CD4-positive, alpha-beta T cell treated with Interleukin-2 at 100 ng/mL for 4 hours (primary cell): ENCODE results near the gene IGFBP2.
"Not testable (repeated sequence)": the region's sequence is repeated elsewhere in the genome, so short reads cannot be mapped to it uniquely, and the experiment has no call there.

ENCODE experiments used
- DNase-seq: peaks from one replicate; pipeline ENCODE4 v3.0.0-alpha.2; 2020; ENCODE audit warnings: low spot score

The IGFBP2 gene

GRCh38 chr2:216632952-216633615 is at the start of gene IGFBP2:
Gene IGFBP2, plus strand, starts transcription at chr2:216633420. Its CDS starts 104 bp downstream, at chr2:216633524.
- DNase-seq: no peak

DNA sequence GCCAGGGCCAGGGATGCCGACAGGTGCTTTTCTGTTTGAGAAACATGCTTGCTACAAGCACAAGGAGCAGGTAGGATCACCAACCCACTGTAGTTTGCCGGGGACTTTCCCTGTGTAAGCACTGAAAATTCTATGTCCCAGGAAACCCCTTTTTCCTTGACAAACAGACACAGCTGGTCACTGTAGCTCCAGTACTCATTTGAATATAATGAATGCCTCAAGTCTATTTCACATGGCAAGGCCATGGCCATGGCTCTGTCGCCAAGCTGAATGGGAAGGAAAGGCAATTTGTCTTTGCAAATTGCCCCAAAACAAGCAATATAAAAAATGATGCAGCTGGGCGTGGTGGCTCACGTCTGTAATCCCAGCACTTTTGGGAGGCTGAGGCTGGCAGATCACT is 49.6 kb upstream of the IGFBP2 start:
- no peak for DNase-seq

DNA sequence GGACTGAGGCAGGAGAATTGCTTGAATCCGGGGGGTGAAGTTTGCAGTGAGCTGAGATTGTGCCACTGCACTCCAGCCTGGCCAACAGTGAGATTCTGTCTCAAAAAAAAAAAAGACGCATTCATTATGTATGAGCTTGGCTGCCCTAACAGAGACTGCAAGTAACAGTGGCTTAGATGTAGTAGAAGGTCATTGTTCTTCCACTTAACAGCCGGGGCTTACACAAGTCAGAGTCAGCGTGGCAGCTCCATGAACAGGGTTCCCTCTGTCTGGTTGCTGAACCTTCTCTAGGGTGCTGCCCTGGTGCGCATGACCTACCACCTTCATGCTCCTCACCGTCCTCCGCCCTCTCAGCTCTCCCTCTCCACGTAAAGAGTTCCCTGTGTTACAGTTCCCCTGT is 49.1 kb upstream of the IGFBP2 start:
- DNase-seq: no peak

- DNase-seq: no peak
Observed at GRCh38 chr2:216585441-216585840, 47.8 kb upstream of the IGFBP2 start.

DNA sequence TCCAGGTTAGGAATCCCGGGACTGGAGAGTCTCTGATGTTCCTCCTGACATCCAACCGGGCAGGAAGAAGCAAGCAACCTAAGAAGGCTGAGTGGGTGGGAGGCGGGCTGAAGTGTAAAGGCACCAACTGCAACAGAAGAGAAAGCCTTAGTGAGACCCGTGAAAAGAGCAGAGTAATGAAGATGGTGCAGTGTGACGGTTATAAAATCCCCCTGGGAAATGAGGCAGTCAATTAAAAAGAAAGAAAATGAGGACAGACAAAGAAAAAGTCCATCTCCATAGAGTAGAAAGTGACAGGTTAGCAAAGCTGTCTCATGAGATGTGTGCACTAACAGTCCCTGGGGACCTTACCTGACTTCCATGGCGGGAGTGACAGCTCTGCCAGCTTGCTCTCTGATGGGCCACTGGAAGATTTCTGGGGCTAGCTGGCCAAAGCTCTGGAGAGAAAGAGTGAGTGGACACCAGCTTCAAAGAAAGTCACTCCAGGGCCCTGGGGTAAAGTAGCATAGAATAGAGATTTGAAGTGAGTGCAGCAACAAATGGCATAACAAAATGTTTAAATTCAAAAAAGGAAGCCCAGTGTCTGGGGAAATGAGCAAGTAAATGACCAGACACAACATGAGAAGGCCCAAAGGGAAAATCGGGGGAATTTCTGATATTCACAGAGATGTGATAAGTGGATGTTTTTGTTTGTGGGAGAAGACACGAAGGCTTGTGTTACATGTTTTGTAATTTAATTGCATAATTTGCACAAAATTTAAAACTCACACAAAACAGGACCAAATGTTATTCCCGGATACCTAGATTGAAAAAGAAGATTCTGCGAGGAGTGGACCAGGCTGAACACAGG is 44.1 kb upstream of the IGFBP2 start:
- DNase-seq: no peak

DNA sequence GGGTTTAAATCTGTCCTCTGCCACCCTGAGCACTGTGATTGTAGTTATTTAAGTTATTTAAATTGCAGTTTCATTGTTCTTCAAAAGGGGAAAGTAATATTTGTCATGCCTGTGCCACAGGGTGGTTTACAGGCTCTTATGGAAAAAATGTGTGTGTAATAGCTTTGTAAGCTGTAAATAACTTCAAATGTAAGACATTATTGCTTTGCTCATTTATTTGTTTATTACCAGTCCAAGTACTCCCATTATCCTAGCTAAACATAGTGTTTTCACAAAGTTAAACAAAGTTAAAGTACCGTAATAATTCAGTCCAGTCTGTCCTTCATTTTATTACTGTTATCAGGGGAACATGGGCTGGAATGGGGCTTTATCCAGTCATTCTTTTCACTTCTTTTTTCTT is 43.4 kb upstream of the IGFBP2 start:
- DNase-seq: no peak

DNA sequence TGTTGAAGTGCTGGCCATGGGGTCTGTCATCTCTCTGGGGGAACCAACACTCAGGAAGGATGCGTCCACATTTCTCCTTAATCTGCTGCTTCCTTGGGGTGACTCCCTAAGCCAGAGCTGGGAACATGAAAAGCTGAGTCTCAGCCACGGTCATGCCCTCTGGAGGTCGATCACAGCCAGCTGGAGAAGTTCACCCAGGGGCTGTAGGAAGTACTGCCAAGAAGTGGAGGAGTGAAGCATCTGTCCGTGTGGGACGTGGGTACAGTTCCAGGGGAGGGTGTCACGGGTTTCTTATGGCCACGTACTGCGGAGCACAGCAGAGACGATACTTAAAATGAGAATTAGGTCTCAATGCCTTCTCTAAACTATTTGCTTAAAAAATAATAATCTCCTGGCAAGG is 42.4 kb upstream of the IGFBP2 start:
- no peak for DNase-seq

DNA sequence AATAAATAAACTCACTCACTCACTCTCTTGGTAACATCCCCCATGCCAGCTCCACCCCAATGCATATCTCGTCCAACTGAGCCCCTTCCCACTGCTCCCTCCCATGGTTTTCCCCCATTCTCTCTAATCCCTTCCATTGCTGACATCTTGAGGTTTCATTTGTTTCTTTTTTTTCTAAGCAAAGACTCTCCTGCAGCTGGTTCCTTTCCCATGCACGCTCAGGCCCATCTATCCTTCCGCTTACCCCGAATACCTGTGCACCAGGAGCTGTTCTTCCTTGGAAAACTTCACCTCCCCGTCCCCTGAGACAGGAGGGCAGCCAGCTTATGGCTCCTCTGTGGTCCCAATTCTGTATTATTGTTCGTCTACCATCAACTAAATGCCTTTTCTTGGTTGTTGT is 41.7 kb upstream of the IGFBP2 start:
- no peak for DNase-seq

DNA sequence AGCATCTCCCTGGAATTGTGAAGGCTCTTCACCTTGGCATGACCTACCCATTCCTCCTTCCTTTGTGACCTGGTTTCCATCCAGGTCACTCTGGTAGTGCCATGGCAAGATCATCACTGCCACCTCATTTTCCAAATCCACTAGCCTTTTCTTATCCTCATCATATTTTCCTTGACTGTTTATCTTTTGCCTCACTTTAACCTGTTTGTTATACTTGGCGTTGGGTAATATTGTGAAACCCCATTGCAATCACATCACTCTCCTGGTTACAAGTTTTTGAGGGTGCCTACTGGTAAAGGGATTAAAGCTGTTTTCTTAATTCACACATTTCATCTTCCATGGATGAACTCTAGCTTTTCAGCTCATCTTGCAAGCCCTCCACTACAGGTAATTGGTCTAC is 39.1 kb upstream of the IGFBP2 start:
- no peak for DNase-seq

GRCh38 chr2:216596236-216596979 is 36.8 kb upstream of the IGFBP2 start:
- no peak for DNase-seq

DNA sequence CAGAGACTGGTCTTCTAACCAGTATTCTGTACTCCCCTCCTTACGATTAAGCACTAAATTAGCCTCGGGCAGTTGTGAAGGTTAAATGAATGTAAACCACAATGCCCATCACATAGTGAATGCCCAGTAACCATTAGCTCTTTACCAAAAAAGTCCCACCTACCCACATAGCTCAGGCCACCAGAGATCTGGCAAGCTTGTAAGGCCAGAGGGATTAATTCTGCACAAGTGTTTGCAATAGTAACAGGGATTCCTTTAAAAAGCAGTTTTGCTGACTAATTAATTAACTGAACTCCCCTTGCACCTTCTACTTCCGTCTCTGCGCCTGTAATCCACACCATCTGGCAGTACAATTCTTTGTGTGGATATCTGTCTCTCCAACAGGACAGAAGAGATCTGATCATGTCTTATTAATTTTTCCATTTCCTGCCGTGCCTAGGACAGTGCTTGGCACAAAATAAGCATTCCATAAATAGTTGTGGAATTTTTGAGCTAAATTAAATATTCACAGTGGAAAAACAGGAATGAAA is 36.2 kb upstream of the IGFBP2 start:
- DNase-seq: no peak

GRCh38 chr2:216597825-216598224 is 35.4 kb upstream of the IGFBP2 start:
- not testable (repeated sequence) for DNase-seq

DNA sequence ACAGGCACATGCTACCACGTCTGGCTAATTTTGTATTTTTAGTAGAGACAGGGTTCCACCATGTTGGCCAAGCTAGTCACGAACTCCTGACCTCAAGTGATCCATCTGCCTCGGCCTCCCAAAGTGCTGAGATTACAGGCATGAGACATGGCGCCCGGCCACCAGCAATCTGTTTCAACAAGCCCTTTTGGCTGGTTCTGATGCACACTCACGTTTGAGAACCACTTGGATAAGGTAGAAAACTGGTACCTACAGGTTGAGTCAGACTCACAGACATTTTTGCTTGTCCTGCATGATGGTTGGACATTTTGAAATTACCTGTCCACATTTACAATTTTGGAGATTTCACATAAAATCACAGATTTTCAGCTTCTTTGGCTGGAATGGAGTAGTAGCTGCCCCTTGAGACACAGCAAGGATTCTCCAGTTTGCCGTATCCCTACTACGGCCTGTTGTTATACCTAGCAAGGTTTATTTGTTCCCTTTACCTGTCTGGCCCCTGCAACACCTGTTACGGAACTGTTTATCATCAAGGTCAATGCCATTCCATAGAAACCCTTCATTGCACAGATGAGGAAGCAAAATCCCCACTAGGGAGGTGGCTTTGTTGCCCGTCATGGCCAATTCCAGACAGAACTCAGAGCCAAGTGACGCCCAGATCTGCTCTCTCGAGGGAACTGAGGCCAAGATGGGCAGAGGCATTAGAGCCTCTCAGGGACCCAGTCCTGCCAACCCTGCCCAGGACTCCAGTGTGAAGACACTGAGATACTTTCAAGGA is 31.4 kb upstream of the IGFBP2 start:
- no peak for DNase-seq

GRCh38 chr2:216603010-216603883 is 30.0 kb upstream of the IGFBP2 start:
- DNase-seq: no peak

GRCh38 chr2:216603884-216604245 is 29.4 kb upstream of the IGFBP2 start:
- no peak for DNase-seq

DNA sequence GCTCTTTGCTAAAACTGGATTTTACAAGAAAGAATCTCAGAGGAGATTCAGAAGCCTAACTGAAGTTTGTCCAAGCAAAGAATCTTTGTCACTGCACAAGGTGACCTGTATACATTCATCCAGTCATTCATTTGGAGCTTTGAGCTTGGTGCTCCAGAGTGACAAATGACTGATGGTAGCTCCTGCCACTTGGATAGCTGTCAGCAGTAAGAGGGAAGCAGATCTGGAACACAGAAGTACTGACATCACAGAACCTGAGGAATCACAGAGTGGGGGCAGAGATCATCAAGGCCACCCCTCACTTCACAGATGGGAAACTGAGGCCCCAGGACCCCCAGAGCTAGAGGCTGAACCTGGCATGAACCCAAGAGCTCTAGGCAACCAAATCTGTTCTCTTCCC is 28.8 kb upstream of the IGFBP2 start:
- no peak for DNase-seq

GRCh38 chr2:216606551-216607276 is 26.5 kb upstream of the IGFBP2 start:
- DNase-seq: no peak

- DNase-seq: no peak
Observed at GRCh38 chr2:216607277-216607560, 26.0 kb upstream of the IGFBP2 start.

GRCh38 chr2:216608525-216608924 is 24.7 kb upstream of the IGFBP2 start:
- DNase-seq: no peak

GRCh38 chr2:216615298-216616082 is 17.7 kb upstream of the IGFBP2 start:
- DNase-seq: no peak
